ENCODE data around the gene SRCIN1. TPM values are rescaled to one million over a fixed set of nuclear protein-coding genes. Genes with fewer than 3 reads are reported as not detected.
"Not testable (repeated sequence)": the region's sequence is repeated elsewhere in the genome, so short reads cannot be mapped to it uniquely, and the experiment has no call there.

SRCIN1 gene, protein sequence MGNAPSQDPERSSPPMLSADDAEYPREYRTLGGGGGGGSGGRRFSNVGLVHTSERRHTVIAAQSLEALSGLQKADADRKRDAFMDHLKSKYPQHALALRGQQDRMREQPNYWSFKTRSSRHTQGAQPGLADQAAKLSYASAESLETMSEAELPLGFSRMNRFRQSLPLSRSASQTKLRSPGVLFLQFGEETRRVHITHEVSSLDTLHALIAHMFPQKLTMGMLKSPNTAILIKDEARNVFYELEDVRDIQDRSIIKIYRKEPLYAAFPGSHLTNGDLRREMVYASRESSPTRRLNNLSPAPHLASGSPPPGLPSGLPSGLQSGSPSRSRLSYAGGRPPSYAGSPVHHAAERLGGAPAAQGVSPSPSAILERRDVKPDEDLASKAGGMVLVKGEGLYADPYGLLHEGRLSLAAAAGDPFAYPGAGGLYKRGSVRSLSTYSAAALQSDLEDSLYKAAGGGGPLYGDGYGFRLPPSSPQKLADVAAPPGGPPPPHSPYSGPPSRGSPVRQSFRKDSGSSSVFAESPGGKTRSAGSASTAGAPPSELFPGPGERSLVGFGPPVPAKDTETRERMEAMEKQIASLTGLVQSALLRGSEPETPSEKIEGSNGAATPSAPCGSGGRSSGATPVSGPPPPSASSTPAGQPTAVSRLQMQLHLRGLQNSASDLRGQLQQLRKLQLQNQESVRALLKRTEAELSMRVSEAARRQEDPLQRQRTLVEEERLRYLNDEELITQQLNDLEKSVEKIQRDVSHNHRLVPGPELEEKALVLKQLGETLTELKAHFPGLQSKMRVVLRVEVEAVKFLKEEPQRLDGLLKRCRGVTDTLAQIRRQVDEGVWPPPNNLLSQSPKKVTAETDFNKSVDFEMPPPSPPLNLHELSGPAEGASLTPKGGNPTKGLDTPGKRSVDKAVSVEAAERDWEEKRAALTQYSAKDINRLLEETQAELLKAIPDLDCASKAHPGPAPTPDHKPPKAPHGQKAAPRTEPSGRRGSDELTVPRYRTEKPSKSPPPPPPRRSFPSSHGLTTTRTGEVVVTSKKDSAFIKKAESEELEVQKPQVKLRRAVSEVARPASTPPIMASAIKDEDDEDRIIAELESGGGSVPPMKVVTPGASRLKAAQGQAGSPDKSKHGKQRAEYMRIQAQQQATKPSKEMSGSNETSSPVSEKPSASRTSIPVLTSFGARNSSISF
- total RNA-seq = 6.2 TPM
- long read RNA-seq, partial matches to known transcripts = 0 of 3 reads
- long read RNA-seq, other reads (novel, unspliced or antisense) = 3 of 3 reads

DNA sequence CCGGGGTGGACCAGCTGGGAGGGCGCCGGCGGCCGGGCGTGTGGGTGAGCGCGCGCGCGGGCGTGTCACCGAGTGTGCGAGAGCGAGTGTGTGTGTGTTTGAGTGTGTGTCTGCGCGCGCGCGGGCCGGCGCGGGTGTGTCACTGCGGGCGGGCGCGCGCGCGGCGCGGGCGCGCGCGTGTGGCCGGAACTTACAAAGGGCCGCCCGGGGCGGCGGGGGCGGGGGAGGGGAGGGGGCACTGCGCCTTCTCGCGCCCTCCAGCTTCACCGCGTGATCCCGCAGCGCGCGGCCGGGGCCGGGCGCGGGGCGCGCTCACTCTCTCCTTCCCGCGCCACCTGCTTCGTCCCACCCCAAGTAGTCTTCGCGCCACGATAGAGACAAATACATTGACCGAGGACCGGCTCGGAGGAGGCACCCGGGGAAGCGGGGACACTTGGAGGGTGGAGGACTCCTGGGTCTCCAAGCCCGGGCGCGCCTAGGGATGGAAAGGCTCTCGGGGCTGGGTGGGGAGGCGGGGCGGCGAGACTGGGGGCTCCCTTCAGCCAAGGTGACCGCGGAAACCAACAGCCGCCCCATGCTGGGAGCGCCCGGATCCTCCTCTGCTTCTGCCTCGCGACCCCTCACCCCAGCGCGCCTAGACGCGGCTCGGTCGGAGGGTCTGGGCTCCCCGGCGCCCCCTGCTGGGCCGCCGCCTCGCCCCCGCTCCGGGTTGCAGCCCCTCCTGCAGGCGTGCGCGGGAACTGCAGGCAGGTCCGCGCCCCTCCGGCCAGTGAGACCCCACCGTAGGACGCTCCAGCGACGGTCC lies at the start of gene SRCIN1:
TSS of gene SRCIN1 (minus strand) at position 112 of the 805 bp plus-strand sequence. CDS start 247 bp downstream, outside the sequence.
- DNase-seq (ENCODE audit: low spot score) = no peak
- intact Hi-C loops (cut with DNase I) = no loop called here

DNA sequence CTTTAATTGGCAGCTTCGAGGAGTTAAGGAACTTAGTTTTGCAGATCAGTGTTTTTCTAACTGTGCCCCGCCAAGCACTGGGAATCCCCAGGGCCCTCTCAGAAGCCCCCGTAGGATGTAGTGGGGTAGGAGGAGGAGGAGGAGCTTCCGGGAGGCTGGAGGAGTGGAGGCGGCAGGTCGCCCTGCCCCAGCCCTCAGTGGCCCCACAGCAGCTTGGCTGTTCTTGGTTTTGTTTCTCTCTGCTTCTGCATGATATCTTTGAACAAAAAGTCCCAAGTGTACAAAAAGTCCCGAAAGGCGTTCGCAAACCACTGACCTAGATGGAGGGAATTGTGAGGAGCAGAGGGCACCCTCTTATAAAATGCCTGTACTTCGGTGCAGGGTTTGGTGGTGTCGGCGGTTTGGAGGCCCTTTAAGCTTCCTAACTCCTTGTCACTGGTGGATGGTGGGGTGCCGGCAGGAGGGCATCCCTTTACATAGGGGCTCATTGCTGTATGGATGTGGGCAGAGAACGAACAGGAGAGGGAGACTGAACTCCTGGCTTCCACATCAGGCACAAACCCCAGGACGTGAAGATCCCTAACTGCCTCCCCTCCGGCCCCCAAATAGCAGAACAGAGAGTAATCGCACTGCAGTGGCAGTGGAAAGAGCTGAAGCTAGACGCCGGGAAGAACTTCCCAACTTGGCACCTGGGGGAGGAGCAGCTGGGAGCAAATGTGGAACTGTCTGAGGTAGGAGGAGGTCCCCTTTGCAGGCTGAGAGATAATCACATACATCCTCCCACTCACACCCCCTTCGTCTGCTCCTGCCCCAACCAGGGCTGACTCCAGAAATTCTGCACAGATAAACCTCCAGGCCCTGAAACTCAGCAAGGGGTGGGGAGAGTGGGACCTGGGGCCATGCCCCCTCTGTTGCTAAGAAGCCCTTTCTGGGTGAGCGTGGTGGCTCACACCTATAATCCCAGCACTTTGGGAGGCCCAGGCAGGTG lies 49.0 kb upstream of the SRCIN1 start:
- intact Hi-C loops (cut with DNase I) = no loop called here

DNA sequence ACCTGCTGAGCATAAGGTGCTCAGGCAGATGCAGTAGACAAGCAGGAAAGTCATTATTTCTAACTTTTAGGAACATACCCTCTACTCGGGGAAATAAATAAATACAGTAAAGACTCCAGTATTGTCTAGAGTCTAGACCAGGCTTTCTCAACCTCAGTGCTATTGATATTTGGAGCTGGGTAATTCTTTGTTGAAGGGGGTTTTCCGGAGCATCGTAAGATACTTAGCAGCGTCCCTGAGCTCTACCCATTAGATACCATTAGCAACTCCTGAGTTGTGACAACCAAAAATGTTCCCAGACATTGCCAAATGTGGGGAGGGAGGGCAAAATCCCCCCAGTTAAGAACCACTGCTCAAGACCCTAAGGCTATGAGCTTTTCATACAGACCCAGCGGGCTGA lies 47.9 kb upstream of the SRCIN1 start:
- DNase-seq (ENCODE audit: low spot score) = no peak
- intact Hi-C loops (cut with DNase I) = no loop called here

More for the DNA sequence above, 49.0 kb upstream of the SRCIN1 start:
- no peak for DNase-seq (ENCODE audit: low spot score)

DNA sequence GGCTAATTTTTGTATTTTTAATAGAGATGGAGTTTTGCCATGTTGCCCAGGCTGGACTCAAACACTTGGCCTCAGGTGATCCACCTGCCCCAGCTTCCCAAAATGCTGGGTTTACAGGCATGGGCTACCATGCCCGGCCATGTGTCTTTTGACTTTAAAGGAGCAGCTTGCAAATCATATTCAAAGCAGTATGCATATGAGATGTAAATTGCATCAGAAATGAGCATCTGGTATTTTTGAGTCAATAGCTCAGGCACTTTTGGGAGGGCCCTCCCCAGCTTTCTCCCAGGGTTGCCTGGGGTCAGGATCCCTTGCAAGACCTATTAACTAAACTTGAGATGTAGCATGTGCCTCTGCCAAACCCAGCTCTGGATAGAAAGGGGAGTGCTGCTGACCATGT lies 47.5 kb upstream of the SRCIN1 start:
- DNase-seq (ENCODE audit: low spot score) = no peak
- intact Hi-C loops (cut with DNase I) = no loop called here

DNA sequence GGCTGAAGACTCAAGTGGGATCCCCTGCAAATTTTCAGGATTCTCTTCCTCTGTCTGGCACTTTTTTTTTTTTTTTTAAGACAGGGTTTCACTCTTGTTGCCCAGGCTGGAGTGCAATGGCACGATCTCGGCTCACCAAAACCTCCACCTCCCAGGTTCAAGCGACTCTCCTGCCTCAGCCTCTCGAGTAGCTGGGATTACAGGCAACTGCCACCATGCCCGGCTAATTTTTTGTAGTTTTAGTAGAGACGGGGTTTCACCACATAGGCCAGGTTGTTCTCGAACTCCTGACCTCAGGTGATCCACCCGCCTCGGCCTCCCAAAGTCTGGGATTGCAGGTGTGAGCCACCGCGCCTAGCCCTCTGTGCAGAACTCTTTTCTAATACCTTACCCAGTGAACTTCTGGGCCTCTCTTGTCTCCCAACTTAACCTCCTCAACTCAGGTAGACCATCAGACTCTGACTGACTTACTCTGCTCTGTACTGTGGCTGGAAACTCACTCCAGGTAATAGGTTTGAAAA lies 45.0 kb upstream of the SRCIN1 start:
- intact Hi-C loops (cut with DNase I); DNase-seq (ENCODE audit: low spot score): not testable (repeated sequence)

DNA sequence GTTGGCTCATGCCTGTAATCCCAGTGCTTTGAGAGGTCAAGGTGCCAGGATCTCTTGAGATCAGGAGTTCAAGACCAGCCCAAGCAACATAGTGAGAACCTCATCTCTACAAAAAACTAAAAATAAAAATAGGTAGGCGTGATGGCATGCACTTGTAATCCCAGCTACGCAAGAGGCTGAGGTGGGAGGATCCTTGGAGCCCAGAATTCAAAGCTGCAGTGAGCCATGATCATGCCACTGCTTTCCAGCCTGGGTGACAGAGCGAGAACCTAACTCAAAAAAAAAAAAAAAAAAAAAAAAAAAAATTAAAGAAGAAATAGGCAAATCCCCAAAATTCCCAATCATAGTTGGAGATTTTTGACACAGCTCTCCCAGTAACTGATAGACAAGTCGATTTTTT lies 32.2 kb upstream of the SRCIN1 start:
- intact Hi-C loops (cut with DNase I) = no loop called here
- no peak for DNase-seq (ENCODE audit: low spot score)

DNA sequence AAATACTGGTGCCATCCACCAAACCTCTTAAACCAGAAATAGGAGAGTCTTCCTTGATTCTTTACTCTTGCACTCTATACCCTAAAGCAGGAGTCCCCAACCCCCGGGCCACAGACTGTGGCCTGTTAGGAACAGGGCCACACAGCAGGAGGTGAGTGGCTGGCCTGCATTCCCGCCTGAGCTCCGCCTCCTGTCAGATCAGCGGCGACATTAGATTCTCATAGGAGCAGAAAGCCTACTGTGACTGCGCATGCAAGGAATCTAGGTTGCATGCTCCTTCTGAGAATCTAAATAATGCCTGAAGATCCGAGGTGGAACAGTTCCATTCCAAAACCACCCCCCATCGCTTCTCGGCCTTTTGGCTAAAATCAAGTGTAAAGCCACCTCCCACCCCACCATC lies 30.3 kb upstream of the SRCIN1 start:
- intact Hi-C loops (cut with DNase I) = no loop called here
- DNase-seq (ENCODE audit: low spot score) = no peak

DNA sequence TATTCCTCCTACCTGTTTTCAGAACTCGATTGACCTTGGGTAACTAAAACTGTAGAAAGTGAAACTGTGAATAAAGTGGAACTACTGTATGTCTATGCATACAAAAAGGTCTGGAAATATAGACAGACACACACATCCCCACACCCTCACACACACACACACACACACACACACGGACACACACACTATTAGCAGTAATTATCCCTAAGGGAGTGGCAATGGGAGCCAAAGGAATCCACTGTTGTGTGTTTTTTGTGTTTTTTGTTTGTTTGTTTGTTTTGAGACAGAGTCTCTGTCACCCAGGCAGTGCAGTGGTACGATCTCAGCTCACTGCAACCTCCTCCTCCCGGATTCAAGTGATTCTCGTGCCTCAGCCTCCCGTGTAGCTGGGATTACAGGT lies 26.6 kb upstream of the SRCIN1 start:
- intact Hi-C loops (cut with DNase I) = no loop called here
- no peak for DNase-seq (ENCODE audit: low spot score)

DNA sequence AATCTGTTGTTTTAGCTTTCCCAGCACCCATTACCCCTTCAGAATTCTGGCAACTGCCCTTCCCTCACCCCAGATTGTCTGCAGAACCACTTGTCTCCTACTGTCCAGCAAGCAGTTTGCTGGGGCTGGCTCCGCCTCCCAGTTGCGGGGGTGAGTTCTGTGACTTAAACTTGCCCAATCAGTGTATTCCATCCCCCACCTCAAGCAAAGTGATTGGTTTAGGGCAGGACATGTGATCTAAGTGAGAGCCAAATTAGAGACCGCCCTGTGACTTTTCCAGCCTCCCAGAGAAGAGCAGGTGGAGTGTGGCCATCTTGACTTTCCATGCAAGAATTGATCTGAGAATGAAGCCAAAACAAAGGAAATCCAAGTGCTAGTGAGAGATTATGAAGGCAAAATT lies 22.7 kb upstream of the SRCIN1 start:
- intact Hi-C loops (cut with DNase I) = no loop called here
- DNase-seq (ENCODE audit: low spot score) = no peak

DNA sequence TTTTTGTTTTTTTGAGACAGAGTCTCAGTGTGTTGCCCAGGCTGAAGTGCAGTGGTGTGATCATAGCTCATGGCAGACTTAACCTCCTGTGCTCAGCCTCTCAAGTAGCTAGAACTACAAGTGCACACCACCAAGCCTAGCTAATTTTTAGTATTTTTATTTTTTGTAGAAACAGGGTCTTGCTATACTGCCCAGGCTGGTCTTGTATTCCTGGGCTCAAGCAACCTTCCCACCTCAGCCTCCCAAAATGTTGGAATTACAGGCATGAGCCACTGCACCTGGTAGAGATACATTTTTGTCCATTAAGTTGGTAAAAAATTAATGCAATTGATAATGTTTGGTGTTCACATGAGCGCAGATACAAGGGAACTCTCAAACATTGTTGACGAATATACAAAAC lies 22.2 kb upstream of the SRCIN1 start:
- intact Hi-C loops (cut with DNase I) = no loop called here

DNA sequence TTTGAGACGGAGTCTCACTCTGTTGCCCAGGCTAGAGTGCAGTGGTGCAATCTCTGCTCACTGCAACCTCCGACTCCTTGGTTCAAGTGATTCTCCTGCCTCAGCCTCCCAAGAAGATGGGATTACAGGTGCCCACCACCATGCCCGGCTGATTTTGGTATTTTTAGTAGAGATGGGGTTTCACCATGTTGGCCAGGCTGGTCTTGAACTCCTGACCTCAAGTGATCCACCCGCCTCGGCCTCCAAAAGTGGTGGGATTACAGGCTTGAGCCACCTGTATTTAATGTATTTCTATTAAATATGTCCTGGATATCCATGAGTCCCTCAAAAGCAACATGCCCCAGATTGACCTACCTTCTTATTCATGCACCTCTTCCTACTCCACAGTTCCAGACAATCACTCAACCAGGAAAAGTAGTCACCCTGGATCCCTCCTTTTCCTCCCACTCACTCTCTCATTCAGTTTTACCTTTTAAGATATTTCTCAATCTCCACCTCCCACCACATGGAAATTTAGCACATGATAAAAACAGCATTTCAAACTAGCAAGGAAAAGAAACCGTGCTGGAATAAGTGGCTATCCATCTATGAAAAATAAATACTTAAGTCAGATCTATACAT lies 21.0 kb upstream of the SRCIN1 start:
- DNase-seq (ENCODE audit: low spot score); intact Hi-C loops (cut with DNase I): not testable (repeated sequence)

More for the DNA sequence above, 22.2 kb upstream of the SRCIN1 start:
- DNase-seq (ENCODE audit: low spot score) = no peak

DNA sequence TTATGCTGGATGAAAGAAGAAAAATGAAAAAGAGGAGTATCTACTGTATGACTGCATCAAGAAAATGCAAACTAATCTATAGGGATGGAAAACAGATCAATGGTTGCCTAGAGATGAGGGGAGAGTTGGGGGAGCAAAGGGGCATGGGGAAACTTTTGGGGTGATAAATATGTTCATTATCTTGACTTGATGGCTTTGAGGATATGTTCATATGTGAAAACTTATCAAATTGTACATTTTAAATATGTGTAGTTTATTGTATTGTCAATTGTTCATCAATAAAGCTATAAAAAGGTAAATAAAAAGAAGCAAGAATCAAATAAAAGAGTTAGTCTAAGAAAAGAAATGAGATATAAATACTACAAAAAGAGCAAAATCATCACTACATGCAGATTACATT lies 19.7 kb upstream of the SRCIN1 start:
- no peak for DNase-seq (ENCODE audit: low spot score)
- intact Hi-C loops (cut with DNase I) = no loop called here

DNA sequence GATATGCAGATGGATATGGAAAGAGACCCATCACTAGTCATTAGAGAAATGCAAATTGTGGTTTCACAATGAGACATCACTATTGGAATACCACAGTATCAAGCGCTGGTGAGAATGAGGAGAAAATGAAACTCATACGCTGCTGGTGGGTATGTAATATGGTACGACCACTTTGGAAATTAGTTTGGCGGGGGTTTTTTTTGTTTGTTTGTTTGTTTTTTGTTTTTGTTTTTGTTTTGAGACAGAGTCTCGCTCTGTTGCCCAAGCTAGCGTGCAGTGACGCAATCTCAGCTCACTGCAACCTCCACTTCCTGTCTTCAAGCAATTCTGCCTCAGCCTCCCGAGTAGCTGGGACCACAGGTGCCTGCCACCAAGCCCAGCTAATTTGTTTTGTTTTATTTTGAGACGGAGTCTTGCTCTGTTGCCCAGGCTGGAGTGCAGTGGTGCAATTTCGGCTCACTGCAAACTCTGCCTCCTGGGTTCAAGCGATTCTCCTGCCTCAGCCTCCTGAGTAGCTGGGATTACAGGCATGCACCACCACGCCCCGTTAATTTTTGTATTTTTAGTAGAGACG lies 19.1 kb upstream of the SRCIN1 start:
- intact Hi-C loops (cut with DNase I); DNase-seq (ENCODE audit: low spot score): not testable (repeated sequence)

DNA sequence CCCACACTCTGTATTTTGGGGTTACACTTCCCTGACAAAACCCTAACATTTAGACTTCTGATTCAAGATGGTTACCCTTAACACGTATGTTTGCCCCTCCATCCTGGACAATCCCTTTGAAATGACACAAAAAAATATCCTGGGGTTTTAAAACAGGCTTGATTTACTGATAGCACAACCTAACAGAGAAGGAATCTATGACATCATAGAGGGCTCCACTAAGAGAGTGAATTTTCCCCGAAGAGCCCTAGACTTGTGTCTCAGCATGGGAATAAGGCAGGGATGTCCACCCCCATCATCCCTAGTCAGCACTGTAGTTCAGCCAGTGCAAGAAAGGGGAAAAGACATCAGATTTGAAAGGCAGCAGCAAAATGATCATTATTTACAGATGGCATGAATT lies 15.8 kb upstream of the SRCIN1 start:
- intact Hi-C loops (cut with DNase I) = no loop called here
- DNase-seq (ENCODE audit: low spot score) = no peak

DNA sequence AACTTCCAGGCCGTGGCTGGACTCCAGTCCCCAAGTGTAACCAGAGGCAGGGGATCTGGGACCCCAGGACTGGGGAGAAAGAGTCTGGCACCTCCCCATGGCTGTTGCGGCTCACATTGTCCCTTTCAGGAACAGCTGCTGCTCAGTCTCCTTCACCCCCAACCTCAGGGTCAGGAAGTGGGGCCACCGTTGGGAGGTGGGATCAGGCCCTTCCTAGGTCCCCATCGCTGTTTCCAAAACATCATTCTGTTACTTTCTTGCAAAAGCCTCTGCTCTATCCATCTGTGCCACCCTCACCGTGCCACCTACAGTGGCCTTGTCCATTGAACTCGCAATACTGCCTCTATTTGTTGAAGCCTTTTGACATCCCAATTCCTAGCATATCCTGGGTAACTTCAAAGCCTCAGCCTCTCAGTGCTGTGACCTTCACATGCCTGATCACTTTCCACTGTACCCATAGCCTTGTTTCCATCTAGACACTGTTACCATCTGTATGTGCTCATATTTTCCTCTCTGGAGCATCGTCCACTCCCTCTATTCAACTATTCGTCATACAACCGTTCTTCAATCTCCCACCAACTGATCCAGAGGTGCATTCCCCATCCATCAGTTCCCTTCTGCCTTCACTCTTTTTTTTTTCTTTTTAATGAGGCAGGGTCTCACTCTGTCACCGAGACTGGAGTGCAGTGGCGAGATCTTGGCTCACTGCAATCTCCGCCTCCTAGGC lies 15.0 kb upstream of the SRCIN1 start:
- intact Hi-C loops (cut with DNase I) = no loop called here
- DNase-seq (ENCODE audit: low spot score) = no peak

DNA sequence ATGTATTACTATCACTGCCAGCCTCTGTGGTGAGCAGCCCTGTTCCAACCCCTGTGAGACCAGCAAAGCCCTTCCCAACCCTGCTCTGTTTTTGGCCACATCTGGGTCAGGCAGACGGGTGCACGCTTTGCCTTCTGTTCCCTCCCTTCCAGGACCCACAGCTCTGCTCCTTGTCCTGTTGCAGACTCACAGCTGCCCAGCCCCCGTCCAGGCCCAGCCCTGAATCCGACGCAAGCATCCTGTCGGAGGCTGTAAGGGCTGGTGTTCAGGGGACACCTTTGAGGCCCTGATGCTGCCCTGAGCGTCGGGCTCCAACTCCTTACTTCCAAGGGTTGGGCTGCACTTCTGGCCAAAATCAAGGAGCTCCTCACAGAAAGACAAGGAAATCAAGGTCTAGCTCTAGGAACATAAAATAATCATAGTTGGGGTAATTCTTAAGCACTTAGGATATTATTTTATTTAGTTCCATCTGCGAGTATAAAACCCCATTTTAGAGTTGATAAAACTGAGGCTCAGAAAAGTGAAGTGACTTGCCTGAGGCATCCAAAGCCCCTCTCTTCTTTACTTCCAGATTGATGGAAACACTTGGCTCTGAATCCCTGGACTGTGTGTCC lies 14.3 kb upstream of the SRCIN1 start:
- no peak for DNase-seq (ENCODE audit: low spot score)
- intact Hi-C loops (cut with DNase I) = no loop called here

Data from cardiac septum (tissue), 1 donor.